ENCODE measurements around the gene CCR5AS.

The CCR5AS gene

DNA sequence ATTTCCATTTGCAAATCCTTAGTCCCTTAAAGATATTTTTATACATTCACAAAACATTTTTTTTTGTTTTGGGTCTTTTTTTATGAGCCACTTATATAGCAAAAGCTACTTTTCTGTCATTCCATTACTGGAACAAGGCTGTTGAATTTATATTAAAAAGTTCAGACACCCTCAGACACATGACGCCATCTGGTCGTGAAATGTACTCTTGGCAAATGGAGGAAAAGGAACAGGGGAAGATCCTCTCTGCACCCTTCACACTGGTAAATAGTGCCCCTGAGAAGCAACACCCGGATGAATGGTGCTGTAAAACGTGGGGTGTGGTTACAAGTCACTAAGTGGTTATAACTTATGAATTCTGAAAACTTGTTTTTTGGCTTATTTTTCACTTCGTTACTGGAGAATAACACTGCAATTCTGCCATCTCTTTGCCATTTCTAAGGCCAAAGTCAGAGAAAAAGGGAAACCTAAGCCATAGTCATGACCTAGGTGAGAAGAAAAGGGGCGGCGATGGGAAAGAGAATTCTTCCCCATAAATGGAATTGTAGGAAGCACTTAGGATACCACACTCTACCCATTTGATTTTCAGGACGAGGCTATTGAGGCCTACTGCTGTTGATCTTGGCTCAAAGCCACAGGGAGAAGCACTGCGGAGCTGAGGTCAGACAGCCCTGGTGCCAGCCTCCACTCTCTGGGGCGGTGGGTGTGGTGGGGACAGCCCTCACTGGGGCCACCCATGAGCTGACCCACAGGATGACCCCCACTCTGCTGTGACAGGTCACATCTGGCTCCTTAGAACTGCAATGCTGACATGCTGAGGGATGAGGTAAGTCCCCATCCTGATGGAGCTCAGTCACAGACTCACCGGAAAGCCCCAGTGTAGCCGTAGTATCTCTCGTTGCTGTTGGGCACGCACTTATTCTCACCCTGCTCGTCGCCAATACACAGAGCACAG lies 36.0 kb upstream of the CCR5AS start:
- Histone ChIP-seq H3K9me3 (ENCODE audit: control insufficient read depth in 2 of 3, insufficient read depth in 1 of 3, low read length in 3 of 3) (no peaks in the 10 kb centered on the region), H3K9ac (ENCODE audit: low read length in 3 of 3) (no peak overlapping the region), H3K27ac (ENCODE audit: low read depth in 2 of 2, low read length in 2 of 2) (no peak overlapping the region), H3K27me3 (ENCODE audit: control insufficient read depth, insufficient read depth, low read length) (no peaks in the 10 kb centered on the region), H3K36me3 (ENCODE audit: control insufficient read depth in 2 of 3, insufficient read depth in 3 of 3, low read length in 3 of 3) (no peaks in the 10 kb centered on the region), H3K4me3 (ENCODE audit: low read length in 3 of 3) (no peak overlapping the region), H3K4me1 (ENCODE audit: control insufficient read depth in 2 of 3, insufficient read depth in 2 of 3, low read depth in 1 of 3, low read length in 3 of 3) (no peaks in the 10 kb centered on the region)
- FAIRE-seq: peak; percentile 39
- DNase-seq: peak in 1 of 5 donors; percentile 70
- intact Hi-C loops (cut with DNase I): no loop called here
- TF ChIP-seq, protein P1, sequence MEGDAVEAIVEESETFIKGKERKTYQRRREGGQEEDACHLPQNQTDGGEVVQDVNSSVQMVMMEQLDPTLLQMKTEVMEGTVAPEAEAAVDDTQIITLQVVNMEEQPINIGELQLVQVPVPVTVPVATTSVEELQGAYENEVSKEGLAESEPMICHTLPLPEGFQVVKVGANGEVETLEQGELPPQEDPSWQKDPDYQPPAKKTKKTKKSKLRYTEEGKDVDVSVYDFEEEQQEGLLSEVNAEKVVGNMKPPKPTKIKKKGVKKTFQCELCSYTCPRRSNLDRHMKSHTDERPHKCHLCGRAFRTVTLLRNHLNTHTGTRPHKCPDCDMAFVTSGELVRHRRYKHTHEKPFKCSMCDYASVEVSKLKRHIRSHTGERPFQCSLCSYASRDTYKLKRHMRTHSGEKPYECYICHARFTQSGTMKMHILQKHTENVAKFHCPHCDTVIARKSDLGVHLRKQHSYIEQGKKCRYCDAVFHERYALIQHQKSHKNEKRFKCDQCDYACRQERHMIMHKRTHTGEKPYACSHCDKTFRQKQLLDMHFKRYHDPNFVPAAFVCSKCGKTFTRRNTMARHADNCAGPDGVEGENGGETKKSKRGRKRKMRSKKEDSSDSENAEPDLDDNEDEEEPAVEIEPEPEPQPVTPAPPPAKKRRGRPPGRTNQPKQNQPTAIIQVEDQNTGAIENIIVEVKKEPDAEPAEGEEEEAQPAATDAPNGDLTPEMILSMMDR (IDR thresholded peaks at IDR 0.05; ENCODE audit: borderline replicate concordance, extremely low read depth, insufficient read depth): peak; percentile 36

DNA sequence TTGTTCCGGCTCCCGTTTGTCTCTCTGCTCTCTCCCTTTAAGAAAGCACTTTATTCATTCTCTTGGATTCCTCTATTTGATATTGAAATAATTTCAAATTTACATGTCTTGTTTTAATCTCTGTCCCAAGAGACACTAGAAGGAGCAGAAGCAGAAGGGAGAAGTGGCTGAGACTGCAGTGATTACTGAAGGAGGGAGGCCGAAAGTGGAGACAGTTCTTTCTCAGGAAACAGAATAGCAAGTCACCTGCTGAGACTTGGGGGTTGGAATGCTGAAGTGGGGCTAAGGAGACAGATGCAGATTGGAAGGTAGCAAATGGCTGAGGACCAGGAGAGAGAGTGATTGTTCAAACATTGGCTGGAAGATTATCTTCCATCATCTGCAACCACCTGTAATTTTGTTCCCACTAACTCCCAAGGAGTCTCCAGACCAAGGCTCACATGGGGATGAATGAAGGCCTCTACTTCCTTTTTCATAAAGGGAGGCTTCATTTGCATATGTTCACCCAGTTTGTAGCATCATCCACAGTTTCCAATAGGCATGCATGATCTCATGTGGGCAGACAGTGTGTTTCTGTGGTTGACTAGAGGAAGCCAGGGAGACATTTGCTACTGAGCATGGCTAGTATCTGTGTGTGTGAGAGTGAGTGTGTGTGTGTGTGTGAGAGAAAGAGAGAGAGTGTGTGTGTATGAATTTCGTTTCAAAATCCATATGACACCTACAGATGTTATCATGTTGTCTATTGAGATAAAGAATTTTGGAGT lies 33.8 kb upstream of the CCR5AS start:
- Histone ChIP-seq H3K9me3 (ENCODE audit: control insufficient read depth in 2 of 3, insufficient read depth in 1 of 3, low read length in 3 of 3) (no peaks in the 10 kb centered on the region), H3K4me1 (ENCODE audit: control insufficient read depth in 2 of 3, insufficient read depth in 2 of 3, low read depth in 1 of 3, low read length in 3 of 3) (no peaks in the 10 kb centered on the region), H3K36me3 (ENCODE audit: control insufficient read depth in 2 of 3, insufficient read depth in 3 of 3, low read length in 3 of 3) (no peaks in the 10 kb centered on the region), H3K27me3 (ENCODE audit: control insufficient read depth, insufficient read depth, low read length) (no peaks in the 10 kb centered on the region), H3K4me3 (ENCODE audit: low read length in 3 of 3) (no peak overlapping the region), H3K9ac (ENCODE audit: low read length in 3 of 3) (no peak overlapping the region), H3K27ac (ENCODE audit: low read depth in 2 of 2, low read length in 2 of 2) (no peak overlapping the region)
- no peak for FAIRE-seq
- intact Hi-C loops (cut with DNase I): no loop called here
- TF ChIP-seq, protein P1 (IDR thresholded peaks at IDR 0.05; ENCODE audit: borderline replicate concordance, extremely low read depth, insufficient read depth): no peak
- no peak for DNase-seq

DNA sequence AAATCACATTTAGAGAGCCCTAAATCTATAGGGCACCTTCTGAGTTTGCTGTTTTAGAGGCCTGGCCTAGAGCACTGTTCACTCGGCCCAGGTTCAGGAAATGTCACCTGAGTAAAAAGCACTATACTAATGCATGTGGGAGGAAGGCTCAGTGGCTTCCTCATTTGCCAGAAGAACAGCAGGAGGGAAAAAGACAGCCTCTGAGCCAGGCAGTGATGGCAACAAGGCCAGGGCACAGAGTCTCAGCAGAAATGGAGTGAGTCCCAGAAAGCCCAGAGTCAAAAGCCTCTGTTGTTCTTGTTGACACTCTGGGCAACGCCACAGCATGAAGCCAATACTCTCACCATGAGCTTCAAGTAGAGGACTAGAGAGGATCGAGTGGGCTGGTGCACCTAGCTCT lies 32.0 kb upstream of the CCR5AS start:
- FAIRE-seq (no peak), DNase-seq (no peak)
- H3K9me3 ChIP-seq (ENCODE audit: control insufficient read depth in 2 of 3, insufficient read depth in 1 of 3, low read length in 3 of 3): no peaks in the 10 kb centered on the region
- H3K27me3 ChIP-seq (ENCODE audit: control insufficient read depth, insufficient read depth, low read length): no peaks in the 10 kb centered on the region
- H3K36me3 ChIP-seq (ENCODE audit: control insufficient read depth in 2 of 3, insufficient read depth in 3 of 3, low read length in 3 of 3): no peaks in the 10 kb centered on the region
- no peaks in the 10 kb centered on the region for H3K4me1 ChIP-seq (ENCODE audit: control insufficient read depth in 2 of 3, insufficient read depth in 2 of 3, low read depth in 1 of 3, low read length in 3 of 3)
- H3K4me3 ChIP-seq (ENCODE audit: low read length in 3 of 3): no peak overlapping the region
- TF ChIP-seq, protein P1 (IDR thresholded peaks at IDR 0.05; ENCODE audit: borderline replicate concordance, extremely low read depth, insufficient read depth): no peak
- no peak overlapping the region for H3K27ac ChIP-seq (ENCODE audit: low read depth in 2 of 2, low read length in 2 of 2)
- no peak overlapping the region for H3K9ac ChIP-seq (ENCODE audit: low read length in 3 of 3)
- intact Hi-C loops (cut with DNase I): no loop called here

Measured in kidney (tissue), 13 donors.